A549 (cell line): ENCODE data around the gene NCAPG.

ENCODE experiments used
- CHD4 ChIP-seq: fragments of 200-600 bp; sonication (generic); IDR thresholded peaks from 2 replicates; pipeline ENCODE4 v1.6.1; 2016; ENCODE audit warnings: antibody characterized with exemption, mild to moderate bottlenecking, borderline replicate concordance
- EHF ChIP-seq: fragments of 250-450 bp; sonication (Bioruptor Pico); IDR thresholded peaks from 2 replicates; pipeline ENCODE4 v1.5.0; 2020; ENCODE audit warnings: mild to moderate bottlenecking
- EP300 ChIP-seq, 2 experiments: fragments of >200 bp; sonication (Bioruptor Twin); formaldehyde crosslinking; IDR thresholded peaks; 2 replicates in 1 of 2; 3 replicates in 1 of 2; pipeline ENCODE4 v1.6.1; 2016 to 2017
- MAZ ChIP-seq: fragments of 150-350 bp; IDR thresholded peaks from 2 replicates; pipeline ENCODE4 v1.6.1; 2014; ENCODE audit warnings: antibody characterized with exemption, low read depth, low read length, borderline replicate concordance
- POLR2A ChIP-seq: IDR thresholded peaks from 2 replicates; pipeline ENCODE4 v1.6.1; 2012; ENCODE audit warnings: mild to moderate bottlenecking, low read length
- POLR2AphosphoS2 ChIP-seq: conservative IDR thresholded peaks from 2 replicates; pipeline ENCODE4 v1.6.1; 2012; ENCODE audit warnings: low read length, improper control_type of control experiment, inconsistent platforms
- RAD21 ChIP-seq, 2 experiments: fragments of >200 bp in 1 of 2; sonication (Bioruptor Twin) in 1 of 2; formaldehyde crosslinking in 1 of 2; IDR thresholded peaks in 1 of 2; conservative IDR thresholded peaks in 1 of 2; 2 replicates in 1 of 2; 3 replicates in 1 of 2; pipeline ENCODE4 v1.6.1; 2012 to 2018; ENCODE audit warnings: inconsistent platforms in 1 of 2
- ZFP36 ChIP-seq: fragments of 450-650 bp; IDR thresholded peaks from 2 replicates; pipeline ENCODE4 v1.6.1; 2014; ENCODE audit warnings: borderline replicate concordance; ENCODE audit not compliant: partially characterized antibody
- TF ChIP-seq, protein P1 (sequence below): fragments of >200 bp; sonication (Bioruptor Twin); formaldehyde crosslinking; IDR thresholded peaks from 3 replicates; pipeline ENCODE4 v1.5.1; 2016
- TF ChIP-seq, protein P2 (sequence below): fragments of 250-450 bp; sonication (Bioruptor Pico); IDR thresholded peaks from 2 replicates; pipeline ENCODE4 v1.5.0; 2021; ENCODE audit warnings: mild to moderate bottlenecking, moderate library complexity, borderline replicate concordance

DNA sequence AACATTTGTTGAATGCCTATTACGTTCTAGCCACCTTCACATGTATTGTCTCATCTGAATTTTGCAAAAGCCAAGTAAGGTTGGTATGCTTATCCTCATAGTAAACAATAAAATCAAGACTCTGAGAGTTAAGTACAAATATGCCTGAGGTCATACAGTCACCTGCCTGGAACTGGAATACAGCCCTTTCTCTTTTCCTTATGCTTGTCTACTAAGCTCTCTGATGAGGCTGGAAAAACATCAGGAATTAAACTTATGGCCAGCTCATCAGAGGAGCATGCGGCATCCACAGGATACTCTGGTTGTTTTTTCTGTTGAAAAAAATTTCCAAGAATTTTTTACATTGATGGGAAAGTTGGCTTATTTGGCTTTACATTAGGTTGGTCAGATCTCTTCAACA lies 35.5 kb downstream of the NCAPG start:
- TF ChIP-seq, protein P1, sequence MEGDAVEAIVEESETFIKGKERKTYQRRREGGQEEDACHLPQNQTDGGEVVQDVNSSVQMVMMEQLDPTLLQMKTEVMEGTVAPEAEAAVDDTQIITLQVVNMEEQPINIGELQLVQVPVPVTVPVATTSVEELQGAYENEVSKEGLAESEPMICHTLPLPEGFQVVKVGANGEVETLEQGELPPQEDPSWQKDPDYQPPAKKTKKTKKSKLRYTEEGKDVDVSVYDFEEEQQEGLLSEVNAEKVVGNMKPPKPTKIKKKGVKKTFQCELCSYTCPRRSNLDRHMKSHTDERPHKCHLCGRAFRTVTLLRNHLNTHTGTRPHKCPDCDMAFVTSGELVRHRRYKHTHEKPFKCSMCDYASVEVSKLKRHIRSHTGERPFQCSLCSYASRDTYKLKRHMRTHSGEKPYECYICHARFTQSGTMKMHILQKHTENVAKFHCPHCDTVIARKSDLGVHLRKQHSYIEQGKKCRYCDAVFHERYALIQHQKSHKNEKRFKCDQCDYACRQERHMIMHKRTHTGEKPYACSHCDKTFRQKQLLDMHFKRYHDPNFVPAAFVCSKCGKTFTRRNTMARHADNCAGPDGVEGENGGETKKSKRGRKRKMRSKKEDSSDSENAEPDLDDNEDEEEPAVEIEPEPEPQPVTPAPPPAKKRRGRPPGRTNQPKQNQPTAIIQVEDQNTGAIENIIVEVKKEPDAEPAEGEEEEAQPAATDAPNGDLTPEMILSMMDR = no peak
- TF ChIP-seq POLR2A = no peak
- TF ChIP-seq ZFP36 = no peak
- TF ChIP-seq EP300 (IDR thresholded peaks at IDR 0.05) = no peak
- no peak for TF ChIP-seq EHF
- TF ChIP-seq MAZ = no peak
- no peak for TF ChIP-seq CHD4
- TF ChIP-seq, protein P2, sequence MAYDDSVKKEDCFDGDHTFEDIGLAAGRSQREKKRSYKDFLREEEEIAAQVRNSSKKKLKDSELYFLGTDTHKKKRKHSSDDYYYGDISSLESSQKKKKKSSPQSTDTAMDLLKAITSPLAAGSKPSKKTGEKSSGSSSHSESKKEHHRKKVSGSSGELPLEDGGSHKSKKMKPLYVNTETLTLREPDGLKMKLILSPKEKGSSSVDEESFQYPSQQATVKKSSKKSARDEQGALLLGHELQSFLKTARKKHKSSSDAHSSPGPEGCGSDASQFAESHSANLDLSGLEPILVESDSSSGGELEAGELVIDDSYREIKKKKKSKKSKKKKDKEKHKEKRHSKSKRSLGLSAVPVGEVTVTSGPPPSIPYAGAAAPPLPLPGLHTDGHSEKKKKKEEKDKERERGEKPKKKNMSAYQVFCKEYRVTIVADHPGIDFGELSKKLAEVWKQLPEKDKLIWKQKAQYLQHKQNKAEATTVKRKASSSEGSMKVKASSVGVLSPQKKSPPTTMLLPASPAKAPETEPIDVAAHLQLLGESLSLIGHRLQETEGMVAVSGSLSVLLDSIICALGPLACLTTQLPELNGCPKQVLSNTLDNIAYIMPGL (CRISPR knock-in tag) = no peak
- TF ChIP-seq RAD21 (conservative IDR thresholded peaks at IDR 0.05 in 1 of 2, IDR thresholded peaks at IDR 0.05 in 1 of 2) = no peak
- no peak for TF ChIP-seq POLR2AphosphoS2
